Measurements from ENCODE around the gene PARVA.

DNA sequence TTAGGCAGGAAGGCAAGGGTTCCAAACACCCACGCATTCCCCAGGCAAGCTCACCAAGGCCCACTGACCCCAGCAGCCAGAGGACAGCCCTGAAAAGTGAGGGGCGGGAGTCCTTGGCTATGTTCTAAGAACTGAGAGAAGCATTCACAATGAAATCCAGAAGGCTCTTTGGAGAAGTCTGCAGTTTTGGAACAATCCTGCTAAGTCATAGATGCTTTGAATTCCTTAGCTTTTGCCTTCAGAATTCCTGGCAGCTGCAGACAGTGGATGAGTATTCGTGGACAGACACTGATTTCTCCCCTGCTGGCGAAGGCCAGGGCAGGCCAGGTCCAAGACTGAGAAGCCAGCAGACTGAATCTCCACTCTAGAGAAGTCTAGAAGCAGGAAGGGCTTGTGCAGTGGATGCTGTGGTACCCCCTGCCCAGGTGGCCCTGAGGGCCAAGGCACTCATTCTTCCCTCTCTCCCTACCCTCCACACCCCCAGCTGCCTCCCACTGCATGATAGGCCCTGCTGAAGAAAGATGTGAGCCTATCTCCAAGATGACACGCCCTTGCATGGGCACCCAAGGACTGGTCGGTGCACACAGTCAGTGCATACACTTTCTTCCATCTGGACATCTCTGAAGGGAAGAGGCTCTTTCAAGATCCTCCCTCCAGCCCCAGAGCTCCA, 163.7 kb downstream of the PARVA start:
- no peak for TF ChIP-seq CTCF (conservative IDR thresholded peaks at IDR 0.05)
- TF ChIP-seq EZH2 (IDR thresholded peaks at IDR 0.05; ENCODE audit: low read depth) = no peak
